ENCODE results near the gene CDH11. TPM values are rescaled to one million over a fixed set of nuclear protein-coding genes. Genes with fewer than 3 reads are reported as not detected.
A peak's percentile ranks its signal among the peaks of the same experiment; 100 is the strongest.

The CDH11 gene, protein sequence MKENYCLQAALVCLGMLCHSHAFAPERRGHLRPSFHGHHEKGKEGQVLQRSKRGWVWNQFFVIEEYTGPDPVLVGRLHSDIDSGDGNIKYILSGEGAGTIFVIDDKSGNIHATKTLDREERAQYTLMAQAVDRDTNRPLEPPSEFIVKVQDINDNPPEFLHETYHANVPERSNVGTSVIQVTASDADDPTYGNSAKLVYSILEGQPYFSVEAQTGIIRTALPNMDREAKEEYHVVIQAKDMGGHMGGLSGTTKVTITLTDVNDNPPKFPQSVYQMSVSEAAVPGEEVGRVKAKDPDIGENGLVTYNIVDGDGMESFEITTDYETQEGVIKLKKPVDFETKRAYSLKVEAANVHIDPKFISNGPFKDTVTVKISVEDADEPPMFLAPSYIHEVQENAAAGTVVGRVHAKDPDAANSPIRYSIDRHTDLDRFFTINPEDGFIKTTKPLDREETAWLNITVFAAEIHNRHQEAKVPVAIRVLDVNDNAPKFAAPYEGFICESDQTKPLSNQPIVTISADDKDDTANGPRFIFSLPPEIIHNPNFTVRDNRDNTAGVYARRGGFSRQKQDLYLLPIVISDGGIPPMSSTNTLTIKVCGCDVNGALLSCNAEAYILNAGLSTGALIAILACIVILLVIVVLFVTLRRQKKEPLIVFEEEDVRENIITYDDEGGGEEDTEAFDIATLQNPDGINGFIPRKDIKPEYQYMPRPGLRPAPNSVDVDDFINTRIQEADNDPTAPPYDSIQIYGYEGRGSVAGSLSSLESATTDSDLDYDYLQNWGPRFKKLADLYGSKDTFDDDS
- 10 to 100 TPM; 28.2 to 74.1 (median 53.2) TPM for total RNA-seq

GRCh38 chr16:65121870-65122723, at the start of gene CDH11:
TSS of gene CDH11 (minus strand) at chr16:65122063. CDS start at chr16:65004869, 117,194 bp downstream.
- ATAC-seq (ENCODE audit: low FRiP score) (peak; percentile 27), DNase-seq (ENCODE audit: low spot score) (no peak)
- no peak for TF ChIP-seq CTCF (IDR thresholded peaks at IDR 0.05)

DNA sequence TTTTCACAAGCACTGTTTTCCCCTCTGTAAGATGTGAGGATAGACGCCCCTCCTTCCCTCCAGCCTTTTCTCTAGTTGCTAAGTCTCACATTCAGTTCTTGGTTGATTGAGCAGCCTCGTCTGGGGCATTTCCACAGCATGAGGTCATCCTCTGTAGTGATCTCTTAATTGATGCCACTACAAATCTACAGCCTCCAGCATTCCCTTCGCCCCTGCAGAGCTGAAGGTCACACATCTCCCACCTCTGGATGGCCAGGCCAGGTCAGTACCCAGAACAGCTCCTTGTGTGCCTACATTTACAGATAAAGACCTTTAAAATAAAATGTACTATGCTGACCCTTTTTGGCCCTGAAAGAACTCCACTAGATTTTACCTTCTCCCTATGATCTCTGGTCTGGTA, 32.5 kb upstream of the CDH11 start:
- no peak for TF ChIP-seq CTCF (IDR thresholded peaks at IDR 0.05)
- ATAC-seq (ENCODE audit: low FRiP score) = no peak

DNA sequence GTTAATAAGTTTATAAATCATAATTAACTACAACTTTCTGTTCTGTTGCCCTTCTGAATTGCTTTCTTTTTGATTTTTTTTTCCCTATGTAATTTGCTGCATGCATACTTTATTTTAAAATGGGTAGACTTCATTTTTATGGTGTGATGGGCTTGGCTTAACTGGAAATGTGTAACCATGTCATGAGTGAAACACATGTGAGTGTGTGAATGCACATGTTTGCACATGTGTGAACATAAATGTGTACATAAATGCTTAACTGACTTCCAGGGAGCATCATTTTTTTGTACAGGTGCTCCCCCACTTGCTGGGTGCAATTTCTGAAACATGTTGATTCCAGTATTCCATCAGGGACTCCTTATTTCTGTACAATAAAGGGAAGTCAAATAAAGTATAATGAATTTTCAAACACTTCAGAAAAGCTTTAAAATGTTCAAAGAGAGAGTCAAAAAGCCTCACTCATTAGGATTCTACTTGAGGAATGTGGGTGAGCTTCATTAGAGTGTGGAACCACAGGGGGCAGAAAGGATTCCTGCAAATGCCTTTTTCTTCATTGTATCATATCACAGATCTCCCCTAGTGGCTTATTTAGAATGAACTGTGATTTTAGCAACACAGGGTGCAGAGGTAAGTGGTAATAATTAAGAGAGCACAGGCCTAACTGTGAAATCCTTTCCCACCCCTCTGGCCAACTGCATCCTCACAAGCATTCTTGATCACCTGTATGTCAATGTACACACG, 31.7 kb upstream of the CDH11 start:
- no peak for TF ChIP-seq CTCF (IDR thresholded peaks at IDR 0.05)
- ATAC-seq (ENCODE audit: low FRiP score) = no peak
- no peak for DNase-seq (ENCODE audit: low spot score)

More for the DNA sequence above, 32.5 kb upstream of the CDH11 start:
- DNase-seq (ENCODE audit: low spot score) = no peak

- TF ChIP-seq CTCF (IDR thresholded peaks at IDR 0.05) = no peak
- DNase-seq (ENCODE audit: low spot score) = no peak
- no peak for ATAC-seq (ENCODE audit: low FRiP score)
Observed at GRCh38 chr16:65148804-65149203, 26.9 kb upstream of the CDH11 start.

DNA sequence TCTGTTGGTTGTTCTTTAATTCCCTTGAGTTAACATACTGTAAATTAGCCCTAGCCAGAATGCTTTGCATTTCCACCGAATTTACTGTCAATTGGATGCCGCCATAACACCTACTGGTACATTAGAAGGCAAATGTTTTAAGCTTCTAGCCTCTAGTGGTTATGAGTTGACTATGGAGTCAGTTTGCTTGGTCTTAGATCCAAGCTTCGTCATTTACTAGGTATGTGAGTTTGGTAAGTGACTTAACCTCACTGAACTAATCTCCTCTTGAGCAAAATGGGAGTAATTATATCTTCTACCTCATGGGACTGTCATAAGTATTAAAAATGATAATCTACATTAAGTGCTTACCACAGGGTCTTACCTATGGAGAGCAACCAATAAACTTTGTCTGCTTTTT, 20.4 kb upstream of the CDH11 start:
- DNase-seq (ENCODE audit: low spot score) (no peak), ATAC-seq (ENCODE audit: low FRiP score) (no peak)
- TF ChIP-seq CTCF (IDR thresholded peaks at IDR 0.05) = no peak

GRCh38 chr16:65136681-65137080, 14.8 kb upstream of the CDH11 start:
- no peak for DNase-seq (ENCODE audit: low spot score)
- TF ChIP-seq CTCF (IDR thresholded peaks at IDR 0.05) = no peak
- ATAC-seq (ENCODE audit: low FRiP score) = no peak
